ENCODE measurements around the gene SIRT7.

Gene SIRT7, protein sequence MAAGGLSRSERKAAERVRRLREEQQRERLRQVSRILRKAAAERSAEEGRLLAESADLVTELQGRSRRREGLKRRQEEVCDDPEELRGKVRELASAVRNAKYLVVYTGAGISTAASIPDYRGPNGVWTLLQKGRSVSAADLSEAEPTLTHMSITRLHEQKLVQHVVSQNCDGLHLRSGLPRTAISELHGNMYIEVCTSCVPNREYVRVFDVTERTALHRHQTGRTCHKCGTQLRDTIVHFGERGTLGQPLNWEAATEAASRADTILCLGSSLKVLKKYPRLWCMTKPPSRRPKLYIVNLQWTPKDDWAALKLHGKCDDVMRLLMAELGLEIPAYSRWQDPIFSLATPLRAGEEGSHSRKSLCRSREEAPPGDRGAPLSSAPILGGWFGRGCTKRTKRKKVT

DNA sequence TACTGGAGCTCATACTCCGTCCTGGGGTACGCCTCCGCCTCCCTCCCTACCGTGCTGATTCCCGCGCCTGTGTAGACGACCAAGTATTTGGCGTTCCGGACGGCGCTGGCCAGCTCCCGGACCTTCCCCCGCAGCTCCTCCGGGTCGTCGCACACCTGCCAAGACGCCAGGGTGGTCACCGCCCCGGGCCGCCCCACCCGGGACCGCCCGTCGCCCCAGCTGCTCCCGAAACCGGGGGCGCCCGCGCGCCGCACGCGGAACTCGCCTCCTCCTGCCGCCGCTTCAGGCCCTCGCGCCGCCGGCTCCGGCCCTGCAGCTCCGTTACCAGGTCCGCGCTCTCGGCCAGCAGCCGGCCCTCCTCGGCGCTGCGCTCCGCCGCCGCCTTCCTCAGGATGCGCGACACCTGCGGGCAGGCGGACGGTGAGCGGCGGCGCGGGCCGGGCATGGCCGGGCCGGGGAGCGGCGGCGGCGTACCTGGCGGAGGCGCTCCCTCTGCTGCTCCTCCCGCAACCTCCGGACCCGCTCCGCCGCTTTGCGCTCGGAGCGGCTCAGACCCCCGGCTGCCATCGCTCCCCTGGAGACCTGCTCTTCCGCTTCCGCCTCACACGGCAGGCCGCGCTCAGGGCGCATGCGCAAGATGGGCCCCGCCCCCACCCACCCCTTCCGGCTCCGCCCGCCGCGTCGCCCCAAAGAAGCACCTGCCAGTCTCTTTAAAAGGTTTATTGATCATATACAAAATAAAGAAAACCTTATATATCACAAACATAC lies at the start of gene SIRT7:
SIRT7 (minus strand) TSS at position 612 of the 768 bp plus-strand sequence; CDS start at position 567, 45 bp downstream.
- no peak for FAIRE-seq

DNA sequence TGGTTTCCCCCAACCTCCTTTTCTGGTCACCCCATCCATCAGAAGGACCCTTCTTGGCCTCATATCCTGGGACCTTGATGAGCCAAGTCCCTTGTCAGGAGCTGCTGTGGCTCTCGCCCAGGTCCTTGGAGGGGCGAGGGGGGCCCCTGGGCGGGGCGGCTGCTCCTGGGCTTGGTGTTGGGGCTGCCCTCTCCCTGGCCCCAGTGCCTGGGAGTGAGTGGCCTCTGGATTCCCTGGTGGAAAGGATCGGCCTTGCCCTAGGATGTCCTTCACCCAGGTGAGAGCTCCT lies 49.2 kb upstream of the SIRT7 start:
- no peak for FAIRE-seq

- FAIRE-seq, result no peak
Observed at GRCh38 chr17:81966343-81967243, 48.6 kb upstream of the SIRT7 start.

DNA sequence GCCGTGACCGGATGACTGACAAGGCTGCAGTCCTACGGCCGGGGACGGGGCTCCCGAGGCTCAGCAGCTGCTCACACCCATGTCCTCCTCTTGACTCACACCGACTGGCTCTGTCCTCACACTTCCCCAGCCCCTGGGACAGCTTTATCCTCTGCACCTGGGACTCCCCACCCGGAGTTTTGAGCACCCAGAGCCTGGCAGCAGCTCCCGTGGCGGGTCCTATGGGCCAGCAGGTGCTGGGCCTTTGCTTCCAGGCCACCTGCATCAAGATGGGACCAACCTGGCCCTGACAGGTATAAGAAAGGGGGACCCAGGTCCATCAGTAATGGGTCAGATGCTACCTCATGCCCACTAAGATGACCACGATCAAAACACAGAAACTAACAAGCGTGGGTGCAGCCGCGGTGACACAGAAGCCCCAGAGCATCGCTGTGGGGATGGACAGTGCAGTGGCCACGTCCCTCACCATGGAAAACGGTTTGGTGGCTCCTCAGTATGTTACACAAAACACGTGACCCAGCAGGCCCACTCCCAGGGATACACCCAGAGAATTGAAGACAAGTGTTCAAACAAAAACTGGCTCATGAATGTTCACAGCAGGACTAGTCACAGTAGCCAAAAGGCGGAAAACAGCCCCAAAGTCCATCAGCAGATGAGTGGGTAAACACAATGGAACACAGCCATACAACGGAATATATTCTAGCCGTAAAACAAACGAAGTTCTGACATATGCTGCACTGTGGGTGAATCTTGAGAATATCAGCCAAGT lies 46.3 kb upstream of the SIRT7 start:
- FAIRE-seq, result no peak

- FAIRE-seq, result no peak
Observed at GRCh38 chr17:81962499-81963441, 44.8 kb upstream of the SIRT7 start.

DNA sequence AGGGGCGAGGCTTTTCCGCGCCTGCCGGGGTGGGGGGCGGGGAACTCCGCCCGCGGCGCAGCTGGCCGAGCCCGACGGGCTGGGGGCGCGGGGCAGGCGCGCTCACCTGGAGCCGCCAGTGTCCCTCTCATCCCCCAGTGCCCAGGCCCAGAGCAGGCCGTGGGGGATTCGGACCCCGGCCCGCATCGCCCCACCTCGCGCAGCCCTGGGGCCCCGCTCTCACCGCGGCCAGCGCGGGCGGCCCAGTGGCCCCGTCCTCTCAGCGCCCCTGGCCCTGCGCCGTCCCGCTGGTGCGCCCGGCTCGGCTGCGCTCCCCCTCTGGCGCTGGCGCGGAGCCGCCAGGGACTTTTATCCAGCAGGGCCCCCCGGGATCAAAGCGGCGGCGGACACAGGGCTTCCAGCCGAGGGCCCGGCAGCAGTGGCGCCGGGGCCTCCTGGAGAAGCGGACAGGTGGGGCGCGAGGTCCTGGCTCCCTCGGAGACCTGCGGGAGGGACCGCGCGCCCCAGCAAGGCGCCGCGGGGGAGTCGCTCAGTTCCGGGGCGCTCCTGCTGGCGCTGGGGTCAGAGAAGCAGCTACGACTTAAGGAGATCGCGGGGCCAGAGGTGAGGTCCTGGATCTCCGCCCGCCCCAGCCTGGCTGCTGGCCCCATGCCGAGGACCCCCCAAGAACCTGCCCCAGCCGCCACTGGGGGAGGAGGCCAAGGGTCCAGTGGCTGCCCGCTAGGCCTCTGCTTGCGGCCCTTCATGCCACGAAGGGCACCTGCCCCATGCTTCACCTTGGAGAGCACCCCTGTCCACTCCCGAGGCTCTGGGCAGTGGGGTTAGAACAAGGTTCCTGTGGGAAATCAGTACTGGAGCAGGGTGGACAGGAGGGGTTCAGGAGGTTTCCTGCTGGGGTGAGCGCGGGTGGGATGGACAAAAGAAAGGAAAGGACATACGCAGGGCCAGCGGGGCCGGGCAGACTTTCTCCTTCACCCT lies 43.8 kb upstream of the SIRT7 start:
- FAIRE-seq, result no peak

DNA sequence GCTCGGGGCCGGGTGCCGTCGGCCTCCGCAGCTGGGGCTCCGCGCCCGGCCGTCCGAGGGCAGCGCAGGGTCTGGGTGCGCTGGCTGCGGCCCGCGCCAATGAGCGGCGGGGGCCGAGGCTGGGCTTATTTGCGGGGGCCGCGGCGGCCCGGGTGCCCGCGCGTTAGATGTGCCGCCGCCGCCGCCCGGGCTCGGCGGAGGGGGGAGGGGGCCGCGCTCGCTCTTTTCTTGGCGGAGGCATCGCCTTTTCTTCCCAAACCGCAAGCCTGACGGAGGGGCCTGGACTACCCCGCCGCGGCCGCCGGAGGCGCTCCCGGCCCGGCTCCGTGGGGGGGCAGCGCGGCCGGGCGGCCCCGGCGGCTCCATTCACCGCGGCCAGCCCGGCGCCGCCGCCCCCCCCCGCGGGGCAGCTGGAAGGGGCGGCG lies 43.1 kb upstream of the SIRT7 start, which contains the start of gene NOTUM:
NOTUM (minus strand) TSS at position 101 of the 425 bp plus-strand sequence. CDS start 278 bp downstream, outside the sequence.
- no peak for FAIRE-seq

- FAIRE-seq, result no peak
Observed at GRCh38 chr17:81960130-81960958, 42.4 kb upstream of the SIRT7 start.

DNA sequence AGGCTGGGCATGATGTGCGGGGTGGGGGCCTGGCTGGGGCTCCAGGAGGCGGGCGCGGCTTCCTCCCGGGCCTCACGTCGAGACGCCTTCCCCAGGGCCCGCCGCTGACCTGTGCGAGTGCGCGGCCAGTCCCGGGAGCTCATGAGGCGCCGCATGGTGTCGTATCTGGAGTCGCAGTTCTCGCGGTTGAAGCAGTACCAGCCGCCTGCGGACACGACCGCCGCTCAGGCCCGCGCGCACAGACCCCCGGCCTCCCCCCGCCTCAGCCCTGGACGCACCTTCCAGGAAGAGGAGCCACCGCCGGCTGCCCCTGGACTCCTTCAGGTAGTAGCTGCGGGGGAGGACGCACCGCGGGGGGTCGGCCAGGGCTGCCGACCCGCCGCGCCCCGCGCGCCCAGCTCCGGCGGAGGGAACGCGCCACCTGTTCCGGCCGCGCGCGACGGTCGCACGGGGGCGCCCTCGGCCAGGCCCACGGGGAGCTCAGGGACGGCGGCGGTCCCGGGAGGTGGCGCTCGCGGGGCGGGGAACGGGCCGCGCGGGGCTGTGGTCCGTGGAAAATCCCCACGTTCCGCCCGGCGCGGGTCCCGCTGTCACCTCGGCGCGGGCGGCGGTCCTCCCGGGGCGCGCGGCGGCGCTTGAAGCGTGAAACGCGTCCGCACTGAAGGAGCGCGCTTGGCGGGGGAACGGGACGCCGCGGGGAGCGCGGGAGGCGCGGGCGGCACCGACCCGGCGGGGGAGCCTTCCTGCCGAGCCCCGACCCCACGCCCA lies 41.6 kb upstream of the SIRT7 start:
- FAIRE-seq, result no peak

GRCh38 chr17:81958633-81959342 lies 40.8 kb upstream of the SIRT7 start:
- FAIRE-seq, result no peak

DNA sequence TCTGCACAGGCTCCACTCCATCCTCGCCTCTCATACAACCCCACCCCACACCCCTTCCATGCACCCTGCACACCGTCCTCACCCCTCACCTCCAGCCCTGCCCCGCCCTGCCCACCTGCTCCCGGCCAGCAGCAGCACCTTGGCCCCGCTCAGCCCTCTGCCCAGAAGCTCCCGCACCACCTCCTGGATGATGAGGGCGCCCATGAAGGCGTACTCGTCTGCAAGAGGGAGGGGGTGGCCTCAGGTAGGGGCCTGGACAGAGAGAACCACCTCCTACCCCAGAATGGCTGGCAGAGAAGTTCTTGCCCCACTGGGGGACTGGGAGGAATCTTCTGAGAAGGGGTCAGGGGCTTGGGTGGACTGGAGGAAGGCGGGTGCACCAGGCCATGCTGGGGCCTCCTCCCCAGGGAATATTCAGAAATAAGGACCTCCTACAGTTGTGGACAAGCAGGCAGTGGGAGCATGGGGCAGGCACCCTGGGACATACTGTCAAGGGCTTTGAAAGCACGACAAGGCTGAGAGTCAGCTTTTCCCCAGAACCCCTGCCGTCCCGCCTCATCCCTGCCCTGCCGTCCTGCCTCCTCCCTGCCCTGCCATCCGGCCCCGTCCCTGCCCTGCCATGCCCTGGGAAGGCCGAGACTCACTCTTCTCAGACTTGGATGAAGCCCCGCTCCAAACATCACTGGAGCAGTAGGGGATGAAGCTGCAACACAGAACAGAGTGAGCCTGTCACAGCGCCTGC lies 39.9 kb upstream of the SIRT7 start:
- no peak for FAIRE-seq

GRCh38 chr17:81956607-81957589 lies 38.9 kb upstream of the SIRT7 start:
- no peak for FAIRE-seq

GRCh38 chr17:81955756-81956544 lies 38.0 kb upstream of the SIRT7 start:
- FAIRE-seq, result no peak

DNA sequence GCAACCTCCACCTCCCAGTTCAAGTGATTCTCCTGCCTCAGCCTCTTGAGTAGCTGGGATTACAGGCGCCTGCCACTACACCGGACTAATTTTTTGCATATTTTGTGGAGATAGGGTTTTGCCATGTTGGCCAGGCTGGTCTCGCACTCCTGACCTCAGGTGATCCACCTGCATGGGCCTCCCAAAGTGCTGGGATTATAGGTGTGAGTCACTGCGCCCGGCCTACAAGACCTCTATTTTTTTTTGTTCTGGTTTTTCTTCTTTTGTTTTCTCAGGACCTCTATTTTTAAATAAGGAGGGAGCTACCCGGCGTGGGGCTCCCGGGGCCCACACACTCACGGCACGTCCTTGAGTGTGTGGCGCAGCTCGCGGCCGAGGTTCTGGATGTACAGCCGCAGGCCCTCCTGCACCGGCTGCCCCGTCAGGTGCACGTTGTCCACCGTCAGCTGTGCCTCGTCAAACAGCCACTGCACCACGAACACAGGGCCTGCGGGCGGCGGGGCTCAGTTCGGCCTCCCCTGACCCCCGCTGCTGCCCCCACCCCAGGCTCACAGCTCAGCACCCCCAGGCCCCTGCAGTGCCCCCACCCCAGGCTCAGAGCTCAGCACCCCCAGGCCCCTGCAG lies 37.2 kb upstream of the SIRT7 start:
- no peak for FAIRE-seq
